OCI-M1 (cell line): Measurements from ENCODE around the gene LMNTD1.
"Not testable (repeated sequence)": the region's sequence is repeated elsewhere in the genome, so short reads cannot be mapped to it uniquely, and the experiment has no call there.

ENCODE experiments used
- DNase-seq: peaks from one replicate; lab custom pipeline; 2025; lab: John Stamatoyannopoulos, UW

The LMNTD1 gene

GRCh38 chr12:25553098-25553497, at the start of gene LMNTD1:
Gene LMNTD1, minus strand, starts transcription at chr12:25553283. Its CDS starts 324 bp downstream, at chr12:25552959.
- DNase-seq: no peak

GRCh38 chr12:25598956-25599355, 45.9 kb upstream of the LMNTD1 start:
- no peak for DNase-seq

DNA sequence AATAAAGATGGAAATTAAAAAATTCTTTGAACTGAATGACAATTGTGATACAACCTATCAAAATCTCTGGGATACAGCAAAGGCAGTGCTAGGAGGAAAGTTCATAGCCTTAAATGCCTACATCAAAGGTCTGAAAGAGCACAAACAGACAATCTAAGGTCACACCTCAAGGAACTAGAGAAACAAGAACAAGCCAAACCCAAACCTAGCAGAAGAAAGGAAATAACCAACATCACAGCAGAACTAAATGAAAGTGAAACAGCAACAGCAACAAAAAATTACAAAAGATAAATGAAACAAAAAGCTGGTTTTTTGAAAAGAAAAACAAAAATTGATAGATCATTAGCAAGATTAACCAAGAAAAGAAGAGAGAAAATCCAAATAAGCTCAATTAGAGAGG, 42.4 kb upstream of the LMNTD1 start:
- DNase-seq: not testable (repeated sequence)

DNA sequence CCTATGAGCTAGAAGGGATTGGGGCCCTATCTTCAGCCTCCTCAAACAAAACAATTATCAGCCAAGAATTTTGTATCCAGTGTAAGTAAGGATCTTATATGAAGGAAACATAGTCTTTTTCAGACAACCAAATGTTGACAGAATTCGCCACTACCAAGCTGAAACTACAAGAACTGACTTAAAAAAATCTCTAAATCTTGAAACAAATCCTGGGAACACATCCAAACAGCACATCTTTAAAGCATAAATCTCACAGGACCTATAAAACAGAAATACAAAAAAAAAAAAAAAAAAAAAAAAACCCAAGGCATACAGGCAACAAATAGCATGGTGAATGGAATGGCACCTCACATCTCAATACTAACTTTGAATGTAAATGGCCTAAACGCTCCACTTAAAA, 41.3 kb upstream of the LMNTD1 start:
- no peak for DNase-seq

- no peak for DNase-seq
Measured at GRCh38 chr12:25592725-25593495, 39.8 kb upstream of the LMNTD1 start.

DNA sequence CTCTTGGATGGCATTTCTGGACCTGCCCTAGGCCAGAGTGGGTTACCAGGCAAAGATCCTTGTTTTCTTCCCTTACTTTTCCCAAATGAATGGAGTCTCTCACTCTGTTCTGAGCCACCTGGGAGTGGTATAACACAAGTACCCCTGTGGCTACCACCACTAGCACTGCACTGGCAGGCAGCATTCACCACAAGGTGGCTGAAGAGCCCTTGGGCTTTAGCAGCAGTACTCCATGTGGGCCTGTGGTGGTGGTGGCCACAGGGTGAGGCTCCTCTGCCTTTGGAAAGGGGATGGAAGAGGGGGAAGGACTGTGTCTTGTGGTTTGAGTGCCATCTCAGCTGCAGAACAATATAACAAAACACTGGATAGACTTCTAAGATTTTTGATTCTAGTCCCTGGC, 38.1 kb upstream of the LMNTD1 start:
- peak; percentile 44 for DNase-seq

GRCh38 chr12:25590011-25590721, 37.1 kb upstream of the LMNTD1 start:
- no peak for DNase-seq

DNA sequence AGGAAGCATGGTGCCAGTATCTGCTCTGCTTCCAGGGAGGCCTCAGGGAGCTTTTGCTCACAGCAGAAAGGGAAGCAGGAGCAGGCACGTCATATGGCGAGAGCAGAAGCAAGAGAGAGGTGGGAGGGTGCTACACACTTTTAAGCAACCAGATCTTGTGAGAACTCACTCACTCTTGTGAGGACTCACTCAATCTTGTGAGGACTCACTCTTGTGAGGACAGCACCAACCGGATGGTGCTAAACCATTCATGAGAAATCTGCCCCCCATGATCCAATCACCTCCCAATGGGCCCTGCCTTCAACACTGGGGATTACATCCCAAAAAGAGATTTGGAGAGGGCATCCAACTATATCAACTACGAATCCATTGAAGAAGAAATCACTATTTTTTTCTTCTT, 34.3 kb upstream of the LMNTD1 start:
- no peak for DNase-seq

DNA sequence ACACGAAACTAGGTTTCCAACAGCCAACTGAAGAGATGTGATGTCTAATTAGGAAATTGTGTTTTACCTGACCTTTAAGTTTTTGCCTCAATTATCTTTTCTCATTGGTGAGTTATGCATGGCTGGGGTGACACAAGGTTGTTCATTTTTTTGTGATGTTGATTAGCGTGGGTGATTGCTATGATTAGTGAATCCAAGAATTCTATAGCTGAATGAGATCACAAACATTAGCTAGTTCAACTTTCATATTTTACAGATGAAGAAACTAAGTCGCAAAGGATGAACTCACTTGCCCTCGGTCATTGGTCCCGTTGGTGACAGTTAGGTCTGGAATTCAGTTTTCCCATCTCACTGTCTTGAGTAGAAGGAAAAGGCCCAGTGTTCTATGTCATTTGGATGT, 32.6 kb upstream of the LMNTD1 start:
- no peak for DNase-seq

DNA sequence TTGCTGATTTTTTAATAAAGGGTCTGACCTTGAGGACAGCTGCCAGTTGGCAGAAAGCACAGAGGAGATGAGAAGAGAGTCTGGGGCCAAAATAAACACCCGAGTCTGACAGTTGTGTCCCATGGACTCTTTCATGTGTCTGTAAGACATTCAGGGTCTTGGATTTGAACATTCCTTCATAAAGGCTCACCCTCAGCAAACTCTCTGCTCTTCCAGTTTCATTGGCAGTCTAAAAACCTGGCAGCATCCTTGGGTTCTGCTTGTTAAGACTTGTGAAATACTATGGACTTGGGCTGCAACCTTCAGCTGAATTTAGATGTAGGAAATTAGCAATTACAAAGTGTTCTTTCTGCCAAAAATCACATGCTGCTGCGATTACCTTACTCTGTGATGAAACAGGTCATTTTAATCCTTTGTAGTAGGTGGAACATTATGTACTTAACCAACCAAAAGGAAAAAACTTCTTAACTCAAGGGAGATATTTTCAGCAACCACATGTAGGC, 32.0 kb upstream of the LMNTD1 start:
- no peak for DNase-seq

DNA sequence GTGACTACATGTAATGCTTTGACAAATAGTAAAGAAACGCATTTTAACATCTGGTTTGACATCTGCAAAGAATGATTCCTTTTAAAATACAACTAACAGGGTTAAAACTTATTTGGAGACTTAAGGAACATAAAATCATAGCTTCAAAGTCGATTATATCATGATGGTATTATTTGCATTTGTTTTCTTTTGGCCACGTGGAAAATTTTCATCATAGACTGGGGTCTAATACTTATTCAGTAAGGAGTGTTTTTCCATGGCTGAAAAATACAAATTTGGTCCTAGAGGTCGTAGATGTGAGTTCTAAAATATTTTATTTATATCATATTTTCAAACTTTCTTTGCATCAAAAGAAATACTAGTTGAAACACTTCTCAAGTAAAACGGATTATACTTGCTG, 31.5 kb upstream of the LMNTD1 start:
- no peak for DNase-seq

DNA sequence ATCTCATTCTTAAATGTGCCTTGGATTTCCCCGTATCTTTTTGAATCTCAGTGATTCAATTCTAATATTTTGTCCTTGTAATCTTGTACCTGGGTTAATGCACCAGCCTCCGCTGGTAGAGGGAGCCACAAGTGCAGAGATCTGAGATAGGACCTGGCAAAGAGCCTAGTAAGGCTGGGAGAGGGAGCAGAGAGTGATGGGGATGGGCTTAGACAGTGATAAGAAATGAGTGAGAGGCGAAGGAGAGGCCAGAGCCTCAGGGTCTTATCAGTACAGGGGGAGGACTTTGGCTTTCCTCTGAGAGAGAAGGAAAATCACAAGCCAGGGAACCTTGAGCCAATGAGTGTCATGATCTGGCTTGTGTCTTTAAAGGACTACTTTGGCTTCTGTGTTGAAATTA, 30.5 kb upstream of the LMNTD1 start:
- peak; percentile 90 for DNase-seq

DNA sequence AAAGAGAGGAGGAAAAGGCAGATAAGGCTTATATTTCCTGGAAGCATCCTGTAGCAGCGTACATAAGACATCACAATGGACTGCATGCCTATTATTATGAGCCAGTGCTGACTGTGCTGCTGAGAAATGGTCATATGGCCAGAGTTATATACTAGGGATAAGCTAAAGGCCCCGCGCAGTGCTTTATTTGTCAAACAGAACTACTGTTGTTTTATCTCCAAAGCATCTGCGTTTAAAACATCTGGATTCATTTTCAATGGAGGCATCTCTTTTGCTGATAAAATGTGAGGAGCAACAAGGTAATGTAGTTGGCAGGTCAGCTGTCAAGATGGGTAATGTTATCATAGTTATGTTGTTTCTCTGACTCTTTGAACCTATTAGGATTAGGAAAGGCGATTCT, 28.0 kb upstream of the LMNTD1 start:
- no peak for DNase-seq

GRCh38 chr12:25578411-25579143, 25.5 kb upstream of the LMNTD1 start:
- DNase-seq: no peak

DNA sequence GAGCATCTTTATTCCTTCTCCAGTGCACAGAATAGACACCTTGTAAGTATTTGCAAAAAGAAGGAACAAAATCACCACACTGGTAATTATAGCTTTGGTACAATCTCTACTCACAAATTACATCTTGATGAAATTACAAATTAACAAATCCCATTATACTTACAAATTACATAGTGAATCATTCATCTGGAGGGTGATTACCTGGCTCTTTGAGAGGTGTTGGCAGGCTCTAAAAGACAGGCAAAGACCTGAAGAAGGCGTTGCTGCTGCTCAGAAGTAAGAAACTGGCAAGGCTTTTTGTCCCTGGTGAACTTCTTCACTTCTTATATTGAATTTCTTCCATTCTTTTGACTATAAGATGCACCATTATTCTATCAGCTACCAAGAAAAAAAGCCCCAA, 21.7 kb upstream of the LMNTD1 start:
- no peak for DNase-seq

DNA sequence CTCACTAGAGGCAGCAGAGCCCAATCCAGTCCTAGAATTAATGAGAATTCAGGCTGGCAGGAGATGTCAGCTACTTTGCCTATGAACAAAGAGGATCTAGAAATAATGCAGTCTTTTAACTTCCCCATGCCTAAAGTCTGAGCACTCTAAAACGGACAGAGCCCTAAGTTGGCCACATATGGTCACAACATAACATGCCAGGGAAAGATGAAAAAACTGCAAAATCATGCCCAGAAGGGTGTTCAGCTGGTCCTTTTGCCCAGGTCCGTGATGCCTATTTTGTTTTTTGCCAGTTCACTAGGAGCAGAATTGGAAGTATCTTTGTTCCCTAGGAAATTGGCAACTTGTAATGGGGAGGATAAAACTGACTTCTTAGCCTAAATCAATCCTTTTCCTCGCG, 20.3 kb upstream of the LMNTD1 start:
- no peak for DNase-seq

GRCh38 chr12:25570418-25570817, 17.3 kb upstream of the LMNTD1 start:
- no peak for DNase-seq

DNA sequence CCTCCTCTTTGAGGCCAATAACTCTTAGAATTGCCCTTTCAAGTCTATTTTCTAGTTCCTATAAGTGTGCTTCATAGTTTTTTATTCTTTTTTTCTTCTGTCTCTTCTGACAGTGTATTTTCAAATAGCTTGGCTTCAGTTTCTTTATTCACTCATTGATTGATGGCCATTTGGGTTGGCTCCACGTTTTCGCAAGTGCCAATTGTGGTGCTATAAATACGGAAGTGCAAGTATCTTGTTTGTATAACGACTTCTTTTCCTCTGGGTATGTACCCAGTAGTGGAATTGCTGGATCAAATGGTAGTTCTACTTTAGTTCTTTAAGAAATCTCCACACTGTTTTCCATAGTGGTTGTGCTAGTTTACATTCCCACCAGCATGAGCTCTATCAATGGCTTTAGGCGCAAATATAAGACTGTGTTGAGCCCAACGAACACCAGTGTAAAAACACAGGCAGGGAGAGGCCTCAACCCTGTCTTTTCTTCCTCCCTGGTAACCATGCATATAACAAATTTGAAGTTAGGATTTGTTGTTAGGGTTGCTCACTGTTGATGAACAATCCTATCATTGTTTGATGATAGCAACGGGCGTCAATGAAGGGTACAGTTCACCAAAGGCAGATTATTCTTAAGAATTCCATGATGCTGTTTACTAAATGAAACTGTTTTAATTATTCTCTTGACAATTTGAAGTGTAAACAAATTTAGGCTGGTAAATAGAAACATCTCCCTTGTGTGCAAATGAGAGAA, 13.3 kb upstream of the LMNTD1 start:
- DNase-seq: no peak

- DNase-seq: no peak
Measured at GRCh38 chr12:25558586-25558985, 5.5 kb upstream of the LMNTD1 start.

GRCh38 chr12:25557830-25558436, 4.8 kb upstream of the LMNTD1 start:
- DNase-seq: peak; percentile 78

- peak; percentile 16 for DNase-seq
Measured at GRCh38 chr12:25556153-25556552, 3.1 kb upstream of the LMNTD1 start.

DNA sequence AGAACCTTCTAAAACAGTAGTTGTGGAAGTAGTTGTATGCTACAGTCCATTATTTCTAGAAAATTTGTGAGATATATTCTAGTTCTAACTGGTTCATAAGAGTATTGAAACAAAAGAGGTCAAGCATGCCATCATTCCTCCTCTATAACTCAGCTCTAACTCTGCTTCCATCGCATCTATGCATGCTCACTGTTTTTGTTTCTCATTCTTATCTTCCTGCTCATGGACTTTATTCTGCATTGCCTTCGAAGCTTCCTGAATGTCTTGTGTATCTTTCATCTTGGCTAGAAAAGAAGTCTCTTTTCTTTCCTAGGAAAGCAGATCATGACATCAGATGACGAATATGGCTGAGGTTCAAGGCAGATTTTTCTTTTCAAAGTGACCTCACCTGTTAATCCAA, 402 bp downstream of the LMNTD1 start:
- DNase-seq: no peak
